GM10266 (cell line): ENCODE data around the gene DNAJB6.

Experiments
- DNase-seq: peaks from one replicate; pipeline ENCODE4 v3.0.0; 2012; ENCODE audit errors: extremely low spot score
- CTCF ChIP-seq: IDR thresholded peaks from 2 replicates; pipeline ENCODE4 v1.5.1; 2012; ENCODE audit warnings: mild to moderate bottlenecking, low read depth; ENCODE audit not compliant: control insufficient read depth, insufficient read depth; ENCODE audit errors: missing control alignments

DNAJB6 gene

DNA sequence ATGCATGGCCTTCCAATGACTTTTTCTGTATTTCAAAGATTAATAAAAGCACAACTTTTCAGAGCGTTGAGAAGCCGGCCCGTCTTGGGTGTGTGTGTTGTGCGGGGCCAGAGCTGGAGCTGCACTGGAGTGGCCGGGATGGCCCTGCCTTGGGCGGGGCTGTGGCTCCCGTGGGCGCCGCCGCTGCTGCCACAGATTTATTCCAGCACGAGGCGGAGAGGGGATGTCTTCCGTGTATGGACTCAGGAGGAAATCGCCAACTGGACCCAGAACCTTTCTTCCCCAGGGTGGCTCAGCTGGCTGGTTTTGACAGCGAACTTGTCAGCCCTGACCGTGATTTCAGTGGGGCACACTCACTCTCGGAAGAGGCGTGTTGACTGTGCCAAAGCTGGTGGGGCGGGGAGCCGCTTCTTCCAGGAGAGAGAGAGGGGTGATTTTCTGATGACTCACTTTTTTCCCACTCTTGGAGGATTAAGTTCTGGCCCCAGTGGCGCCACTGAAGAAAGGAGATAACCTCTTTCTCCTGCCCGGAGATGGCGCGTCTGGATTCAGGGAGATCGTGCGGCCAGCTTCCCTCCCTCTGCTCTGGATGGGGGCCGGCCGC lies 72.4 kb downstream of the DNAJB6 start:
- TF ChIP-seq CTCF, result no peak
- DNase-seq, result no peak

GRCh38 chr7:157409753-157410727 lies 73.2 kb downstream of the DNAJB6 start:
- no peak for TF ChIP-seq CTCF
- no peak for DNase-seq

- TF ChIP-seq CTCF, result no peak
- no peak for DNase-seq
Observed at GRCh38 chr7:157410831-157411556, 74.2 kb downstream of the DNAJB6 start.

- TF ChIP-seq CTCF, result no peak
- no peak for DNase-seq
Observed at GRCh38 chr7:157411580-157411979, 74.8 kb downstream of the DNAJB6 start.

DNA sequence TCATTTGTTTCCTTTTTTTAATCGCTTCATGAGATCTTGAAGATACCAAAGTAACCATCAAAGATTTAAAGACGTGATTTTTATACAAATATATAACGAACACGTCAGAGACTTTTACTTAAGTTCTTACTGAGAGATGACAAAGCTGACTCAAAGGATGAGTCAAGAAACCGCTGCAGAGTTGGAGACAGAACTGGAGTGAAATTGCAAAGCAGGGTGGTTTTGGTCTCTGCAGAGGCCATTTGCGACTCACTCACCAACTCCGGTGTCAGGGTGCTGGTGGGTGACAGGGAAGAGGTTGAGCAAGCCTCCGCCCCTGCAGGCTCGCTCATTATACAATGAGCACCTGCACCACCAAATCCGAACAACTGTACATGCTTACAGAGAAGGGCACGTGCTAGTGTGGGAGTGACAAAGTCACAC lies 75.2 kb downstream of the DNAJB6 start:
- DNase-seq, result no peak
- no peak for TF ChIP-seq CTCF

GRCh38 chr7:157412491-157413180 lies 75.8 kb downstream of the DNAJB6 start:
- TF ChIP-seq CTCF, result no peak
- DNase-seq, result no peak
